Activated CD4-positive, alpha-beta T cell treated with anti-CD3 and anti-CD28 coated beads, Interleukin-2, amount 10 ng/mL, durations not matched to agents 7 days and 5 days (primary cell): ENCODE data around the gene CTNNBL1. TPM values are rescaled to one million over a fixed set of nuclear protein-coding genes. Genes with fewer than 3 reads are reported as not detected.

Experiments
- CTCF ChIA-PET: fragments of 350-600 bp; sonication (Branson Sonifier 250); formaldehyde crosslinking; loops from one replicate; lab custom pipeline; 2021; ENCODE audit warnings: antibody characterized with exemption; lab: Charles Lee
- POLR2A ChIA-PET: fragments of 350-600 bp; sonication (Branson Sonifier 250); formaldehyde crosslinking; loops from one replicate; lab custom pipeline; 2021; ENCODE audit warnings: antibody characterized with exemption; lab: Charles Lee
- DNase-seq: peaks from one replicate; pipeline ENCODE4 v3.0.0-alpha.2; 2020
- H3K27ac Mint-ChIP-seq: one replicate; pipeline ENCODE4 v1.8.0; 2021; ENCODE audit warnings: mild to moderate bottlenecking, moderate library complexity, mixed read lengths
- H3K27me3 Mint-ChIP-seq: one replicate; pipeline ENCODE4 v1.8.0; 2021; ENCODE audit warnings: mixed read lengths
- H3K36me3 Mint-ChIP-seq: one replicate; pipeline ENCODE4 v1.8.0; 2021; ENCODE audit warnings: low read depth, mixed read lengths
- H3K4me1 Mint-ChIP-seq: one replicate; pipeline ENCODE4 v1.8.0; 2021; ENCODE audit warnings: mixed read lengths
- H3K4me3 Mint-ChIP-seq: one replicate; pipeline ENCODE4 v1.8.0; 2021; ENCODE audit warnings: mild to moderate bottlenecking, moderate library complexity, mixed read lengths
- H3K9me3 Mint-ChIP-seq: one replicate; pipeline ENCODE4 v1.8.0; 2021; ENCODE audit warnings: mixed read lengths
- total RNA-seq, 2 experiments: library from RNA; stranded (reverse); gene quantifications; one replicate each; pipeline ENCODE4 v1.2.3, GENCODE V29; 2021

The CTNNBL1 gene
- total RNA-seq, 2 experiments from 2014 or later: 75.1 to 81.8 TPM

DNA sequence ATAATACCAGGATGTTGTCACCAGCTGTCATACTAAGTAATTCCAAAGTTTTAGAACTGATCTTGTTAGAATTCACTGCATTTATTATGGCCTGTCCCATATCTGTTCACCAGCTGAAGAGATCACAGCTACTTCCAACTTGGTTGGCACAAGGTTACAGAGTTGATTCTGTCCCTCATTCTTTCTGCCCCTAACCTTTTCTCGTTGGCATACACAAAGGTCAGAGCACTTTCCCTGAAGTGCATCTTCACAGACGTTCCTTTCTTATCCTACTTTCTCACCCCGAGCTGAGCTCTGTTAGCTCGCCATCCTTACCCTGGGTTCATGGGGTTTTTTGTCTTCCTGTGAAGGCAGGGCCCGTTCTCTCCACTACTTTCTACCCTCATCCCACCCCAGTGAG lies 143.1 kb downstream of the CTNNBL1 start:
- Mint-ChIP-seq H3K4me1 (peaks cover 4% of the 10 kb centered on the region), H3K27ac (no peak overlapping the region), H3K27me3 (no peaks in the 10 kb centered on the region), H3K9me3 (no peaks in the 10 kb centered on the region), H3K4me3 (no peak overlapping the region), H3K36me3 (peaks cover 6% of the 10 kb centered on the region)
- no peak for DNase-seq
- ChIA-PET POLR2A (no interaction called here), CTCF (interaction anchor here (0.6 kb wide), 1 partner anchor 19 kb away, joined by 4 read pairs; no protein-coding TSS in a partner anchor)

DNA sequence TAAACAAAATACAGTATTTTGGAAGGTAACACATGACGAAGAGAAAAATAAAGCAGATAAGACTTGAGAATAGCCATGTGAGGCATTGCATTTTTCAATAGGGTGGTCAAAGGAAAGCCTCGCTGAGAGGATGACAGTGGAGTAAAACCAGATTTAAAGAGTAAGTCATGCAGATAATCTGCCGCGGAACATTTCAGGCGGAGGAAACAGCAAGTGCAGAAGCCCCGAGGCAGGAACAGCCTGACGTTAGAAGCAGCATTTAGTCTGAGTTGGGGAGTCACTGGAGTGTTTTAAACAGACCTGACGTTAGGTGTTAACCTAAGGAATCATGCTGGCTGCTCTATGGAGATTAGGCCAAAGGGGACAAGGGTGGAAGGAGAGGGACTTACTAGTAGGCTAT lies 144.1 kb downstream of the CTNNBL1 start:
- Mint-ChIP-seq H3K36me3 (peaks cover 12% of the 10 kb centered on the region), H3K4me3 (no peak overlapping the region), H3K4me1 (peaks cover 4% of the 10 kb centered on the region), H3K27ac (no peak overlapping the region), H3K27me3 (no peaks in the 10 kb centered on the region), H3K9me3 (no peaks in the 10 kb centered on the region)
- POLR2A ChIA-PET: no interaction called here
- CTCF ChIA-PET: no interaction called here
- DNase-seq: no peak

GRCh38 chr20:37838769-37839431 lies 145.1 kb downstream of the CTNNBL1 start:
- CTCF ChIA-PET: no interaction called here
- H3K27ac Mint-ChIP-seq: no peak overlapping the region
- peaks cover 15% of the 10 kb centered on the region for H3K36me3 Mint-ChIP-seq
- no peak overlapping the region for H3K4me3 Mint-ChIP-seq
- no peaks in the 10 kb centered on the region for H3K9me3 Mint-ChIP-seq
- peaks cover 4% of the 10 kb centered on the region for H3K4me1 Mint-ChIP-seq
- DNase-seq: no peak
- POLR2A ChIA-PET: no interaction called here
- no peaks in the 10 kb centered on the region for H3K27me3 Mint-ChIP-seq

GRCh38 chr20:37839432-37839827 lies 145.6 kb downstream of the CTNNBL1 start:
- DNase-seq: no peak
- Mint-ChIP-seq H3K27me3 (no peaks in the 10 kb centered on the region), H3K4me1 (peaks cover 4% of the 10 kb centered on the region), H3K27ac (no peak overlapping the region), H3K9me3 (no peaks in the 10 kb centered on the region), H3K36me3 (peaks cover 15% of the 10 kb centered on the region), H3K4me3 (no peak overlapping the region)
- POLR2A ChIA-PET: no interaction called here
- CTCF ChIA-PET: no interaction called here

DNA sequence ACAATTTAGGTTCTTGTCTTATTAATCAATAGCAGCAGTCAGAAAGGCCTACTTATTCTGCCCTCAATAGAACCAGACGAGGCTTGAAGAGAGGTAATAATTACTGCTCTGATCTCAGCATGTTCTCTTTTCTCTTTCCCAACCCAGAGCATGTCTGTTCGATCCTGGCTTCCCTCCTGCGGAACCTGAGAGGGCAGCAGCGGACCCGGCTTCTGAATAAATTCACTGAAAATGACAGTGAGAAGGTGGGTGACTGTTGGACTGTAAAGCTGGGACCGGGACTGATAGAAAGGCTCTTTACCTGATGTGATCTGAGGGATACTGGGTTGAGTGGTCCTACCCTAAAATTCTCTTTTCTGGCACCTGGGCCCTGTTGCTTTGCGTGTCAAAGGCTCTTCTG lies 146.1 kb downstream of the CTNNBL1 start:
- Mint-ChIP-seq H3K27ac (no peak overlapping the region), H3K4me1 (peaks cover 4% of the 10 kb centered on the region), H3K27me3 (no peaks in the 10 kb centered on the region), H3K36me3 (peaks cover 15% of the 10 kb centered on the region), H3K9me3 (no peaks in the 10 kb centered on the region), H3K4me3 (no peak overlapping the region)
- POLR2A ChIA-PET: no interaction called here
- CTCF ChIA-PET: no interaction called here
- DNase-seq: no peak

DNA sequence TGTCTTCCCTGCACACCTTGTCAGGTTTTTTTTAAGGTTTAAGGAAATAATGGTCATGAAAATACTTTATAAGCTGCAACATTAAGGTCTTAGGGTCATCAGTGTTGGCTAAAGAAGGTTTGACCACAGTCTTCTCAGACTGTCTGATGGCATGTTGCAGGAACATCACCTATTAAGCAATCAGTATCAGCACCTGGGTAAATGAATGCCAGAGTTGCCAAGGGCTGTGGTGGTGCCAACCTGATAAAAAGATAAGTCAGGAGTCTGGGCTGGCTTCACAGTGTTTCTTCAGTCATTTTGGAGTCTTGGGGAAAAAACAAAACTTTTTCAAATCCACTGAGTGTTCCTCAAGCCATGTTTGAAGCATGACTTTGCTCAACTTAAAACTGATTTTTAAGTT lies 147.6 kb downstream of the CTNNBL1 start:
- Mint-ChIP-seq H3K4me3 (no peak overlapping the region), H3K9me3 (no peaks in the 10 kb centered on the region), H3K27ac (no peak overlapping the region), H3K4me1 (peaks cover 3% of the 10 kb centered on the region), H3K36me3 (peaks cover 15% of the 10 kb centered on the region), H3K27me3 (no peaks in the 10 kb centered on the region)
- CTCF ChIA-PET: interaction anchor here (0.7 kb wide), 1 partner anchor 94 kb away, joined by 3 read pairs; no protein-coding TSS in a partner anchor
- POLR2A ChIA-PET: no interaction called here
- DNase-seq: no peak

GRCh38 chr20:37841971-37842370 lies 148.1 kb downstream of the CTNNBL1 start:
- Mint-ChIP-seq H3K4me3 (no peak overlapping the region), H3K27me3 (no peaks in the 10 kb centered on the region), H3K27ac (no peak overlapping the region), H3K4me1 (no peaks in the 10 kb centered on the region), H3K36me3 (peaks cover 15% of the 10 kb centered on the region), H3K9me3 (no peaks in the 10 kb centered on the region)
- ChIA-PET POLR2A (no interaction called here), CTCF (interaction anchor here (0.7 kb wide), 1 partner anchor 95 kb away, joined by 3 read pairs; no protein-coding TSS in a partner anchor)
- DNase-seq: no peak

DNA sequence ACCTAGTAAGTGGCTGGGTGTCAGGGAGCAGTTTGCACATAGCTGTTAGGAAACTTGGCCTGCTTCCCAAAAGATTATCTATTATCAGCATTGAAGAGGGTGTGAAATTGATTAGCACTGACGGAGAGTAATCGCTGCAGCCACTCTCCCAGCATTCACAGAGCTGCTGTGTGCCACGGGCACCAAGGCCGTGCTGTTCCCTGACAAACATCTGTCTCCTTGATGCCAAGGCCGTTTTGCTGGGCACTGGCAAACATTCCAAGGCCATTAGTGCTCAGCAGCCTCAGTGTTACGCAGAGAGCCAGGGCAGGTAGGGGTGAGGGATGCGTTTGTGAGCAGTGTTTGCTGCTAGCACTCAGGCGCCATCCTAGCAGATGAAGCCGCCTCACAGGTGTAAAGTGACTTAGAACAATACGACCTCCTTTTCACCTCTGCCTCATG lies 151.4 kb downstream of the CTNNBL1 start:
- CTCF ChIA-PET: no interaction called here
- H3K36me3 Mint-ChIP-seq: peaks cover 16% of the 10 kb centered on the region
- H3K4me1 Mint-ChIP-seq: no peaks in the 10 kb centered on the region
- H3K9me3 Mint-ChIP-seq: no peaks in the 10 kb centered on the region
- POLR2A ChIA-PET: no interaction called here
- no peak overlapping the region for H3K27ac Mint-ChIP-seq
- H3K4me3 Mint-ChIP-seq: no peak overlapping the region
- H3K27me3 Mint-ChIP-seq: no peaks in the 10 kb centered on the region
- no peak for DNase-seq

- ChIA-PET CTCF (no interaction called here), POLR2A (no interaction called here)
- Mint-ChIP-seq H3K27me3 (no peaks in the 10 kb centered on the region), H3K36me3 (peaks cover 15% of the 10 kb centered on the region), H3K4me3 (no peak overlapping the region), H3K27ac (peak overlapping the region; percentile 1), H3K9me3 (no peaks in the 10 kb centered on the region), H3K4me1 (no peaks in the 10 kb centered on the region)
- no peak for DNase-seq
These were observed 152.0 kb downstream of the CTNNBL1 start for GRCh38 chr20:37845878-37846277.

GRCh38 chr20:37846573-37846972 lies 152.7 kb downstream of the CTNNBL1 start:
- ChIA-PET CTCF (no interaction called here), POLR2A (no interaction called here)
- DNase-seq: no peak
- H3K4me1 Mint-ChIP-seq: no peaks in the 10 kb centered on the region
- H3K36me3 Mint-ChIP-seq: peaks cover 15% of the 10 kb centered on the region
- H3K27me3 Mint-ChIP-seq: no peaks in the 10 kb centered on the region
- H3K4me3 Mint-ChIP-seq: no peak overlapping the region
- H3K9me3 Mint-ChIP-seq: no peaks in the 10 kb centered on the region
- no peak overlapping the region for H3K27ac Mint-ChIP-seq

GRCh38 chr20:37848706-37849105 lies 154.9 kb downstream of the CTNNBL1 start:
- peaks cover 7% of the 10 kb centered on the region for H3K36me3 Mint-ChIP-seq
- H3K4me1 Mint-ChIP-seq: no peaks in the 10 kb centered on the region
- no peak overlapping the region for H3K4me3 Mint-ChIP-seq
- ChIA-PET CTCF (no interaction called here), POLR2A (no interaction called here)
- H3K27me3 Mint-ChIP-seq: no peaks in the 10 kb centered on the region
- no peak overlapping the region for H3K27ac Mint-ChIP-seq
- no peak for DNase-seq
- H3K9me3 Mint-ChIP-seq: no peaks in the 10 kb centered on the region

DNA sequence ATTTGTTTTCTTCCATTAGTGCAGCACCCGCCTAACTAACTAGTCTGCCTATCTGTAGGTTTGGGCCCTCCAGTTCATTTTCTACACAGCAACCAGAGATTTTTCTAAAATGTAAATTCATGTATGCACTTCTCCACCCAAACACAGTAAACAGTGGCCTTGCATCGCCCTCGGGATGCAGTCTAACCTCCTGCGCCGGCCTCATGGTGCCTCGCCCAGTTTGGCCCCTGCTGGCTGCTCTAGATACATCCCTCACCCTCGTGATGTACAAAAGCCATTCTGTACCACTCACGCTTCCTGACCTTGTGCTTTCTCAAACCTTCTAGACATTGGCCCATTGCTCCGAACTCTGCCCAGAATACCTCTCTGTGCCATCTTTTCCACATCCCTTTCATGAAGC lies 155.3 kb downstream of the CTNNBL1 start:
- ChIA-PET CTCF (no interaction called here), POLR2A (no interaction called here)
- Mint-ChIP-seq H3K4me3 (no peak overlapping the region), H3K27ac (no peak overlapping the region), H3K9me3 (no peaks in the 10 kb centered on the region), H3K4me1 (no peaks in the 10 kb centered on the region), H3K36me3 (peaks cover 9% of the 10 kb centered on the region), H3K27me3 (no peaks in the 10 kb centered on the region)
- DNase-seq: no peak

- no peak for DNase-seq
- peaks cover 10% of the 10 kb centered on the region for H3K36me3 Mint-ChIP-seq
- no peaks in the 10 kb centered on the region for H3K4me1 Mint-ChIP-seq
- POLR2A ChIA-PET: no interaction called here
- H3K9me3 Mint-ChIP-seq: no peaks in the 10 kb centered on the region
- H3K27me3 Mint-ChIP-seq: no peaks in the 10 kb centered on the region
- CTCF ChIA-PET: no interaction called here
- no peak overlapping the region for H3K27ac Mint-ChIP-seq
- H3K4me3 Mint-ChIP-seq: no peak overlapping the region
These were observed 155.7 kb downstream of the CTNNBL1 start for GRCh38 chr20:37849566-37849965.

- no peaks in the 10 kb centered on the region for H3K9me3 Mint-ChIP-seq
- H3K4me1 Mint-ChIP-seq: no peaks in the 10 kb centered on the region
- H3K36me3 Mint-ChIP-seq: peaks cover 13% of the 10 kb centered on the region
- ChIA-PET CTCF (no interaction called here), POLR2A (no interaction called here)
- H3K27me3 Mint-ChIP-seq: no peaks in the 10 kb centered on the region
- no peak for DNase-seq
- no peak overlapping the region for H3K27ac Mint-ChIP-seq
- H3K4me3 Mint-ChIP-seq: no peak overlapping the region
These were observed 156.3 kb downstream of the CTNNBL1 start for GRCh38 chr20:37850036-37850592.
